Neuronal stem cell (in vitro differentiated cells): ENCODE results near the gene KIT.

ENCODE experiments used
- DNase-seq: peaks from one replicate; pipeline ENCODE4 v3.0.0-alpha.2; 2013; ENCODE audit warnings: low spot score
- H2AFZ ChIP-seq: one replicate; pipeline ENCODE4 v1.6.1; 2013; ENCODE audit warnings: mild to moderate bottlenecking, low read length, inconsistent platforms
- H2AK5ac ChIP-seq: 2 replicates; pipeline ENCODE4 v1.6.1; 2013; ENCODE audit warnings: low read depth, mild to moderate bottlenecking, inconsistent platforms, low read length, moderate library complexity, mixed read lengths
- H2BK120ac ChIP-seq: 2 replicates; pipeline ENCODE4 v1.6.1; 2013; ENCODE audit warnings: low read depth, mild to moderate bottlenecking, inconsistent platforms, low read length, moderate library complexity, mixed read lengths
- H2BK12ac ChIP-seq: one replicate; pipeline ENCODE4 v1.6.1; 2013; ENCODE audit warnings: low read length, inconsistent platforms
- H2BK15ac ChIP-seq: 2 replicates; pipeline ENCODE4 v1.6.1; 2013; ENCODE audit warnings: mild to moderate bottlenecking, low read length, inconsistent platforms, mixed read lengths
- H2BK5ac ChIP-seq: one replicate; pipeline ENCODE4 v1.6.1; 2013; ENCODE audit warnings: inconsistent platforms, mild to moderate bottlenecking, low read length, moderate library complexity
- H3K14ac ChIP-seq: one replicate; pipeline ENCODE4 v1.6.1; 2013; ENCODE audit warnings: low read length, inconsistent platforms
- H3K18ac ChIP-seq: 2 replicates; pipeline ENCODE4 v1.6.1; 2013; ENCODE audit warnings: low read length, inconsistent platforms
- H3K23ac ChIP-seq: 2 replicates; pipeline ENCODE4 v1.6.1; 2013; ENCODE audit warnings: low read depth, mild to moderate bottlenecking, mixed read lengths, low read length, inconsistent platforms; ENCODE audit not compliant: poor library complexity
- H3K27ac ChIP-seq: replicated peaks from 3 replicates; pipeline ENCODE4 v1.5.1; 2013; ENCODE audit warnings: low read length, inconsistent platforms
- H3K27me3 ChIP-seq, 3 experiments: 2 replicates each; pipeline ENCODE4 v1.6.1; 2013; ENCODE audit warnings: low read length in 3 of 3, mild to moderate bottlenecking in 2 of 3, inconsistent platforms in 1 of 3, low read depth in 1 of 3, mixed read lengths in 1 of 3, moderate library complexity in 1 of 3; ENCODE audit not compliant: control insufficient read depth in 3 of 3, insufficient read depth in 3 of 3
- H3K36me3 ChIP-seq, 2 donors: replicated peaks in 1 of 2; 2 replicates each; pipeline ENCODE4 v1.6.1; 2013; ENCODE audit warnings: low read length in 2 of 2; ENCODE audit not compliant: control insufficient read depth in 2 of 2, insufficient read depth in 2 of 2
- H3K4ac ChIP-seq: 2 replicates; pipeline ENCODE4 v1.6.1; 2013; ENCODE audit warnings: inconsistent platforms, mild to moderate bottlenecking, low read length, moderate library complexity
- H3K4me1 ChIP-seq, 2 donors: 1 replicate in 1 of 2; 2 replicates in 1 of 2; pipeline ENCODE4 v1.6.1; 2013; ENCODE audit warnings: low read length in 2 of 2, low read depth in 1 of 2; ENCODE audit not compliant: control insufficient read depth in 2 of 2, insufficient read depth in 1 of 2
- H3K4me2 ChIP-seq: one replicate; pipeline ENCODE4 v1.6.1; 2013; ENCODE audit warnings: mild to moderate bottlenecking, low read length, inconsistent platforms; ENCODE audit not compliant: insufficient read depth, poor library complexity, severe bottlenecking
- H3K4me3 ChIP-seq, 2 donors: 2 replicates each; pipeline ENCODE4 v1.5.1; 2013; ENCODE audit warnings: low read length in 2 of 2, mild to moderate bottlenecking in 2 of 2, inconsistent platforms in 1 of 2, moderate library complexity in 1 of 2
- H3K79me1 ChIP-seq: one replicate; pipeline ENCODE4 v1.6.1; 2013; ENCODE audit warnings: low read depth, mild to moderate bottlenecking, inconsistent platforms, low read length, moderate library complexity
- H3K9ac ChIP-seq: one replicate; pipeline ENCODE4 v1.6.1; 2013; ENCODE audit warnings: mild to moderate bottlenecking, low read depth, low read length, inconsistent platforms; ENCODE audit not compliant: poor library complexity
- H3K9me3 ChIP-seq, 2 donors: replicated peaks in 1 of 2; 2 replicates each; pipeline versions ENCODE3 to v1.6.1; 2013; ENCODE audit warnings: low read length in 2 of 2, mild to moderate bottlenecking in 2 of 2, inconsistent platforms in 1 of 2, low read depth in 1 of 2, mixed read lengths in 1 of 2, moderate library complexity in 1 of 2; ENCODE audit not compliant: control insufficient read depth in 2 of 2, insufficient read depth in 1 of 2
- H4K8ac ChIP-seq: one replicate; pipeline ENCODE4 v1.6.1; 2013; ENCODE audit warnings: low read depth, mild to moderate bottlenecking, inconsistent platforms, low read length, moderate library complexity
- H4K91ac ChIP-seq: one replicate; pipeline ENCODE4 v1.6.1; 2013; ENCODE audit warnings: low read length, low read depth, mild to moderate bottlenecking, inconsistent platforms; ENCODE audit not compliant: poor library complexity
- WGBS, 2 donors: extraction: QIAGEN DNeasy Blood & Tissue Kit; methylation state at CpG; one replicate each; pipeline ENCODE4 v1.1.7; 2013; ENCODE audit warnings: missing lambda C conversion rate in 2 of 2, mixed read lengths in 1 of 2; ENCODE audit not compliant: insufficient read length in 2 of 2, insufficient replicate concordance in 1 of 2; ENCODE audit errors: extremely low coverage in 2 of 2; 5-methylcytosine and 5-hydroxymethylcytosine counted together

KIT gene

DNA sequence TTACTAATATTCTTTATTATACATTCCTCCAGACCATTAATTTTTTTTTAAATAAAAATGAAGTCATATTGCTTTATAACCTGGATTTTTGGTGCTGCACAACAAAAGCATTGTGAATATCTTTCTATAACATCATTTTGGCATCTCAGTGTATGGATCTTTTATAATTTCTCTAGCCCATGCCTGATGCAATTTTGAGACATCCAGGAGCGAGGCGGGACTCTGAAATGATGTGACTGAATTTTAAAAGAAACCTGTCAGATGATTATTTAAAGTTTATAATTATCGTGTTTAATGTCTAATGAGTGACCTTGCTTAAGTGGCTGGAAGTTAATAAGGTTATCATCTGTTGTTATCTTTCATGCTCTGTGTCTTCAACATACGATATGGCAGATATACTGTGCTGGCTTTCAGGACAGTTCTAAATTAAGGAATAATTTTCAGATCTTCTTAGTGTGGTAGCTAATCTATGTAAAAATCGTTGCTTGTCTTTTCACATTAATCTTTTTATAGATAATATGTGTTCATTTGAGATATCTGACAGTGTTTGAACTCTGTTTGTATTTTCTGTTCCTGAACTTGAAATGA, 58.8 kb downstream of the KIT start:
- H3K9me3 ChIP-seq, result no peaks in the 10 kb centered on the region
- H2BK120ac ChIP-seq, result no peak overlapping the region
- no peak overlapping the region for H3K14ac ChIP-seq
- no peaks in the 10 kb centered on the region for H3K36me3 ChIP-seq
- H3K18ac ChIP-seq, result no peak overlapping the region
- H3K4ac ChIP-seq, result no peak overlapping the region
- H2AK5ac ChIP-seq, result no peak overlapping the region
- no peak overlapping the region for H3K23ac ChIP-seq
- no peak overlapping the region for H2AFZ ChIP-seq
- no peak overlapping the region for H4K8ac ChIP-seq
- no peak overlapping the region for H3K27ac ChIP-seq
- no peak overlapping the region for H3K9ac ChIP-seq
- no peak overlapping the region for H2BK12ac ChIP-seq
- H2BK15ac ChIP-seq, result no peak overlapping the region
- H3K27me3 ChIP-seq, result no peaks in the 10 kb centered on the region
- no peaks in the 10 kb centered on the region for H3K4me1 ChIP-seq
- no peak overlapping the region for H3K4me2 ChIP-seq
- no peak overlapping the region for H2BK5ac ChIP-seq
- no peak overlapping the region for H4K91ac ChIP-seq
- H3K4me3 ChIP-seq, result no peak overlapping the region
- WGBS, 2 donors, result no CpG with 5 or more reads among the region's 5 CpGs
- DNase-seq, result no peak
- no peaks in the 10 kb centered on the region for H3K79me1 ChIP-seq

DNA sequence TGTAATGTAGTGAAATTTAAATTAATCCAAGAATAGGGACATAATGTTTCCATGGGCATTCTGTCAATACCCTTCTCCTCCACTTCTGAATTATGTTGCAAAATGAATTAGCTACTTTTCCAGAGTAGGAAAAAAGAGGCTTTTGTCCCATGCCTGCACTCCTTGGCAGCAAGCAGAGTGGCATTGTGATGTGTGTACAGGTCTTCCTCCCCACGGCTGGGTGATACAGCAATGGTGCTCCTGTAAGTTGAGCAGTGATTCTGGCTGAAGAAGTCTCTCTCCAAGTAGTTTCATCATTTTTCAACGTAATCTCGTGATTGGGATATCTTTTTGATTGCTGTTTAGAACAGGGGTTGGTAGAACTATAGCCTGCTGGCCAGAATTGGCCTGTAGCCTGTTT, 59.9 kb downstream of the KIT start:
- Histone ChIP-seq H3K4ac (no peak overlapping the region), H4K8ac (no peak overlapping the region), H3K18ac (no peak overlapping the region), H4K91ac (no peak overlapping the region), H2BK12ac (no peak overlapping the region), H3K27me3 (no peaks in the 10 kb centered on the region), H2BK120ac (no peak overlapping the region), H3K4me2 (no peak overlapping the region), H2AK5ac (no peak overlapping the region), H3K36me3 (no peaks in the 10 kb centered on the region), H3K14ac (no peak overlapping the region), H3K23ac (no peak overlapping the region), H2BK5ac (no peak overlapping the region), H3K4me1 (no peaks in the 10 kb centered on the region), H3K27ac (no peak overlapping the region), H3K79me1 (no peaks in the 10 kb centered on the region), H2BK15ac (no peak overlapping the region), H3K4me3 (no peak overlapping the region), H2AFZ (no peak overlapping the region), H3K9ac (no peak overlapping the region), H3K9me3 (no peaks in the 10 kb centered on the region)
- no CpG with 5 or more reads among the region's 3 CpGs for WGBS, 2 donors
- DNase-seq, result no peak

- peaks cover 0 to 2% of the 10 kb centered on the region in 2 donors for H3K4me1 ChIP-seq
Observed at GRCh38 chr4:54719378-54719777, 61.6 kb downstream of the KIT start.

DNA sequence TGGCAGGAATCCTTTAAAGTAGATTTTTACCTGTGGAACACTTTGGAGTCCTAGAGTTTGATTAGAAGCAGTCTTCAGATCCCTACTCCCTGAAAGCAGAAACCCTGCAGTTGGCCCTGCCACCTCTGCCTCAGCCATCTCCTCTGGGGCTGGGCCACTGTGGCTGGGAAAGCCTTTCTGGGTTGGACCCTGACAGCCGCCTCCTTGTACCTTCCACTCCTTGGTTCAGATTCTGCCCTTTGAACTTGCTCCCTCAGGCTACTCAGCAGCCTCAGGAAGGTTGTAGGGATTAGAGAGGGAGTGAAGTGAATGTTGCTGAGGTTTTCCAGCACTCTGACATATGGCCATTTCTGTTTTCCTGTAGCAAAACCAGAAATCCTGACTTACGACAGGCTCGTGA, 65.5 kb downstream of the KIT start:
- H2AFZ ChIP-seq, result no peak overlapping the region
- no peaks in the 10 kb centered on the region for H3K36me3 ChIP-seq
- no peak overlapping the region for H3K27ac ChIP-seq
- H4K91ac ChIP-seq, result no peak overlapping the region
- no peak overlapping the region for H2AK5ac ChIP-seq
- peaks cover 2 to 3% of the 10 kb centered on the region in 2 donors for H3K4me1 ChIP-seq
- no peak overlapping the region for H2BK12ac ChIP-seq
- no peak overlapping the region for H2BK120ac ChIP-seq
- no peaks in the 10 kb centered on the region for H3K79me1 ChIP-seq
- H3K4me2 ChIP-seq, result no peak overlapping the region
- H3K4me3 ChIP-seq, result no peak overlapping the region
- no peaks in the 10 kb centered on the region for H3K27me3 ChIP-seq
- H2BK15ac ChIP-seq, result no peak overlapping the region
- H3K9me3 ChIP-seq, result no peaks in the 10 kb centered on the region
- no peak overlapping the region for H3K23ac ChIP-seq
- no peak overlapping the region for H3K14ac ChIP-seq
- no peak overlapping the region for H2BK5ac ChIP-seq
- no peak overlapping the region for H3K4ac ChIP-seq
- H3K18ac ChIP-seq, result no peak overlapping the region
- no CpG with 5 or more reads among the region's 3 CpGs for WGBS, 2 donors
- H4K8ac ChIP-seq, result no peak overlapping the region
- H3K9ac ChIP-seq, result no peak overlapping the region
- no peak for DNase-seq

More at GRCh38 chr4:54719378-54719777, 61.6 kb downstream of the KIT start:
- Histone ChIP-seq H3K27ac (no peak overlapping the region), H3K4ac (no peak overlapping the region), H2AK5ac (no peak overlapping the region), H4K8ac (no peak overlapping the region), H3K23ac (no peak overlapping the region), H3K4me2 (no peak overlapping the region), H2BK12ac (no peak overlapping the region), H3K79me1 (no peaks in the 10 kb centered on the region), H2BK5ac (no peak overlapping the region), H3K14ac (no peak overlapping the region), H3K9ac (no peak overlapping the region), H4K91ac (no peak overlapping the region), H3K9me3 (no peaks in the 10 kb centered on the region), H3K27me3 (no peaks in the 10 kb centered on the region), H3K4me3 (no peak overlapping the region), H3K36me3 (no peaks in the 10 kb centered on the region), H2AFZ (no peak overlapping the region), H2BK15ac (no peak overlapping the region), H2BK120ac (no peak overlapping the region), H3K18ac (no peak overlapping the region)
- DNase-seq, result no peak
- no CpG with 5 or more reads among the region's 3 CpGs for WGBS, 2 donors
